OCI-M1 (cell line): ENCODE results near the gene ADGRG1.

Experiments
- DNase-seq: peaks from one replicate; lab custom pipeline; 2025; lab: John Stamatoyannopoulos, UW

The ADGRG1 gene

DNA sequence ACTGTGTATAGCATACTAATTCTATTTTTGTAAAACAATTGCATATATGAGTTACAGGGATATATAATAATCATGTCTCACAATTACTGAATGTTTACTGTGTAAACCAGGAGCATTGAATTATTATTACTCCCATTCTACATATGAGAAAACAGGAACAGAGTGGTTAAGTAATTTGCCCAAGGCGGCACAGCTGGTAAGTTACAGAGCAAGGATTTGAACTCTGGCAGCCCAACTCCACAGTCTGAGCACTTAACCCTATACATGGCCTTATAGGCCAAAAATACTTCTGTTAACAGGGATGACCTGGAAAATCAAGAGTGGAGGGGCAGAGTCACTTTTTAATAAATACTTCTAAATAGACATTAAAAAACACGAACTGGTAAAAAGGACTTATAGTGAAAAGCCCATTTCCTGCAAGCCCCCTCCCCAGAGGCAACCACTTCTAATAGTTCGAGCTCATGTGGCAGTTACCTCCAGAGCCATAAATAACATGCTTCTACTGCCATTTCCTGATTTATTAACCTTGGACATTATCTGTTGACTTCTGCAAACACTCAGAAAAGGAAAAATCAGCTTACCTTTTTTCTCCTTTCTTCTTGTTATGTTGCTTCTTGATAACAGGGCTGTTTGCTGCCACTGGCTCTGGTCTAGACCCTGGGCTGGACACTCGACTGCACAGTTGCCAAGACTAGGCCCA is 22.1 kb upstream of the ADGRG1 start:
- no peak for DNase-seq

DNA sequence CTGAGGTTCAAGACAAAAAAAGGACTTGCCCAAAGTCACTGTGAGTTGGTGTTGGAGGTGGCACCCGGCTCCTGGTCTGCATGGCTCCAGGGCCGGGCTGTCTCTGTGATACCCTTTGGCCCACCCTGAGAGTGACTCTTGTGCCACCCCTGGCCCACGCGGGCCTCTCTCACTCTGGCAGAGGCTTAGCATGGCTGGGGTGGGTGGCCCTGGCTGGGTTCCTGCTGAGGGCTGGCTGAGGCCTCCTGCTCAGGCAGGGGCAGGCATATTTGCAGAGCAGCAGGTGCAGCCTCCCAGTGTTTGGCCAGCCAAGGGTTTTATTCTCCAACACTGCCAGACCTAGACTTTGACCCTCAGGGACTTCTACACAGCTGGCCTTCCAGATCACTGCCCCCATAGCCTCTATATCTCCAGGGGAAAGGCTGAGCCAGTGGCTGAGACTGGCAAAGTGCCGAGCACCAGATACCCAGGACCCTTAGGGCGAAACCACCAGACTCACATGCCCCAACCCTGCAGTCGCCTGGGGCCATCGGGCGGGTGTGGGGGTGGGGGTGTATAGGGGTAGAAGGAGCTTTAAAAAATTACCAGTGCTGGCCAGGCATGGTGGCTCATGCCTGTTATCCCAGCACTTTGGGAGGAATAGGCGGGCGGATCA is 21.5 kb upstream of the ADGRG1 start:
- DNase-seq, result no peak

DNA sequence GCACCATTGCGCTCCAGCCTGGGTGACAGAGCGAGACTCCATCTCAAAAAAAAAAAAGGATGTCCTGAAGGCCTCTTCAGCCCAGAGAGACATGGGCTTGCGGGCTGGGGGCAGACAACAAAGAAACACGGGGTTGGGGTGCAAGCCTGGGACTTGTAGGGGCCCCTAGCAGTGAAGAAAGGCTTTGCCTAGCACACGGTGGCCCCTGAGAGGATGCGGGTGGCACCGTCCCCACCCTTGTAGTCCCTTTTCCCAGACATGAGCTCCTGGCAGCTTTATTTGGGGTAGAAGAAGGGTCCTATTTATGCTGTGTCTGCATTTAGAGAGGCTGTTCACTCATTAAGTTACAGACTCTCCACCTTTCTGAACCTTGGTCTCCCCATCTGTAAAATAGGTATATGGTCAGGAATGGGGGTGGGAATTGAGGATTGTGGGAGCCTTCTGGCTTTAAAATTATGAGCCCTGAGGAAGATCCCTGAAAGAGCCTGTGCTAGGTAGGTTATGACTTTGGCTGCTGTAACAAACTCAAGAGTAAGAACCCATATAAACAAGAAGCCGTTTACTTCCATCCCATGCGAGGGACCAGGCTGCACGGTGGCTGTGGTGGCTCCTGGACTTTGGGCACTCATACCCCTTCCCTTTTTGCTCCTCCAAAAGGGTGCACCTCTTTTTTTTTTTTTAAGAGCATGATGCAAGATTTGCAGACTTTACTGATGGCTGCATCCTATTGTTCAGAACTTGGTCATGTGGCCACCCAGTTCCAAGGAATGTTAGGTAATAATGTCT is 20.6 kb upstream of the ADGRG1 start:
- DNase-seq, result no peak

- DNase-seq, result no peak
Measured at GRCh38 chr16:57608462-57609113, 19.8 kb upstream of the ADGRG1 start.

GRCh38 chr16:57609541-57610401 is 18.7 kb upstream of the ADGRG1 start:
- DNase-seq, result peak; percentile 11

DNA sequence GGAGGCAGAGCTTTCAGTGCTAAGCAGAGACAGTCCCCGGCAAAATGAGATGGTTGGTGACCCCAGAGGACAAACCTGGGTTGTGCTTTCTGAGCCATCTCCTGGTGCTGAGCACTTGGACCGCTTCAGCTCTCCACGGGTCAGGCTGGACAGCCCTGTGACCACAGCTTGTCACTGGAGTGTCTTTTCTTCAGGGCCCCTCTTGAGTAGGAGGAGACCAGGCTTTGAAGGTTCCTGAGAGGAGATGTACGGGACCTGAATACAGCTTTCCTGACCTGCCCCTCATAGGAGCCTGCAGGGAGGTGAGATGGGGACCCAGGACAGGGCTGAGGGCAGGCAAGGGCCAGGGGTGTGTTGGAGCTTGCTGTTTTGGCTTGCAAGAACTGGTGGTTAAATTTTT is 17.8 kb upstream of the ADGRG1 start:
- no peak for DNase-seq

DNA sequence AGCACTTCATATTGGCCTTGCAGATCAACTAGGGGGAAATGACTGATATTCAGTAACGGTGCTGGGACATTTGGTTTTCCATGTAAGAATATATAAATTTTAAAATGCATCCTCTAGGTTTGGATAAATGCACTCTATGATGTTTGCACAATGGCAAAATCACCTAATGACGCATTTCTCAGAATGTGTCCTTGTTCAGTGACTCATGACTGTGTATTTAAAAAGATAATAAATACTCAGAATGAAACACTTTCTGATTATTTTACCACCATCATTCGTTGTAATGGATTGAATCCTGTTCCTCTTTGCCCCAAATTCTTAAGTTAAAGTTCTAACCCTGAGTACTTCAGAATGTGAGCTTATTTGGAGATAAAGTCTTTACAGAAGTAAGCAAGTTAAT is 17.2 kb upstream of the ADGRG1 start:
- no peak for DNase-seq

- DNase-seq, result no peak
Measured at GRCh38 chr16:57611706-57612105, 16.7 kb upstream of the ADGRG1 start.

DNA sequence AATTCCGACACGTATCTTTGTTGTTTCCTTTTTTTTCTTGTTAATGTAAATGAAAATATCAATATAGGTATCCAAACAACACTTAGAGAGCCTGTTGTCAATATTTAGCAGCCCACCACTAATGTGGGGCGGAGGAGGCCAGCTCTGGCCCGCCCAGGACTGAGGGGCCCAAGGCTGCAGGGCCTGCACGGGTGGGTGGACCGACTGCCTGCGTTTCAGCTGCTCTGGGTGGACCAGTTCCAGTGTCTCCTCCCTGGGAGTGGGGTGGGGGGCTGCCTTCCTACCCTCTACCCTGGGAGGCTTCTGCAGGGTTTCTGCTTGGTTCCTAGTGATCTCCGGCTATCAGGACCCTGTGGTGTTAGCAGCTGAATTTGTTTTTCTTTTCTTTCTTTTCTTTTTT is 15.9 kb upstream of the ADGRG1 start:
- DNase-seq, result no peak

DNA sequence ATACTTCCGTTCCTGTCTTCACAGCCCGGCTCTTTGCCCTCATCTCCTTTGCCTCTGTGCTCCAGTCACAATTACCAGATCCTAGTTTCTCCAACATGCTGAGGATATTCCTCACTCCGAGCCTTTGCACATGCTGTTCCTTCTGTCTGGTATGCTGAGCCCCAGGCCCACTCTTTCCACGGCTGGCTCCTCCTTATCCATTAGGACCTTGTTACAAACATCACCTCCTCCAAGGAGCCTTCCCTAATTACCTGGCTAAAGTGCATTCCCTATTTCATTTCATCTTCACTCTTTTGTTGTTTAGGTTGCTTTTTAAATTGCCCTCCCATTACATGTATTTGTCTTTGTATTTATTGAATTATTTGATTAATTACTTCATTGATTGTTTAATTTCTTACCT is 14.9 kb upstream of the ADGRG1 start:
- DNase-seq, result no peak

DNA sequence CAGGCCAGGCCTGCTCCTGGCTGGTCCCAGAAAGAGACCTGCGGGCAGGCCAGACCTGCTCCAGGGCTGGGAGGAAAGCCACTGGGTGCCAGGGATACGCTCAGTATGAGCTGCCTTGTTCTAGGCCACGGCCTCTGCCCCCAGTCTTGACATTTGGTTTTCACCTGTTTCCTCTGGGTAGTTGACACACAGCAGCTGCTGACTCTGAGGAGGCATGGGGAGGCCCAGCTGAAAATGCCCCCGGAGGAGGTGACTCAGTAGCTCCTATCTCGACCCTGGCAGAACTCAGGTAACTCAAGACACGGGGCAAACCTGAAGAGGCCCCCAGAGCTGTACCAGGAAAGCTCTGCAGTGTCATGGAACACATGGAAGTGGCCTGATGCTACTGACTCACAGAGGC is 13.9 kb upstream of the ADGRG1 start:
- no peak for DNase-seq

GRCh38 chr16:57614944-57615343 is 13.5 kb upstream of the ADGRG1 start:
- no peak for DNase-seq

- DNase-seq, result no peak
Measured at GRCh38 chr16:57615813-57616212, 12.6 kb upstream of the ADGRG1 start.

DNA sequence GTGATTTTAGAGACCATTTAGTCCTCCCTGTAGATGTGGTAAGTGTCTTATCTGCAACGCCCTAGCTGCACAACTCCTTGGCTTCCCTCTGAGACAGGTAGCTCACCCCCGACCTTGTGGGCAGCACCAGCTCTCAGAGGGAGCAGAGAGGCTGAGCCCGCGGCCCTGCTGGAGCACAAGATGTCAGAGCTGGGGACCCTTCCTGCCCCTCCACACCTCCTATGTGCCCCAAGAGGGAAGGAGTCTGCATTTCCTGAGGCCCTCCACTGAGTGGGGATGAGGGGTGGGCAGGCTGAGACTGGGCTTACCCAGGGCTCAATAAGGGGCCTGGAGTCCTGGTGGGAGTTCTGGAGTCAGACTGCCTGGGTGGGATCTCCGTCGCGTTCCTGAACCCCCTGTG is 12.2 kb upstream of the ADGRG1 start:
- no peak for DNase-seq

DNA sequence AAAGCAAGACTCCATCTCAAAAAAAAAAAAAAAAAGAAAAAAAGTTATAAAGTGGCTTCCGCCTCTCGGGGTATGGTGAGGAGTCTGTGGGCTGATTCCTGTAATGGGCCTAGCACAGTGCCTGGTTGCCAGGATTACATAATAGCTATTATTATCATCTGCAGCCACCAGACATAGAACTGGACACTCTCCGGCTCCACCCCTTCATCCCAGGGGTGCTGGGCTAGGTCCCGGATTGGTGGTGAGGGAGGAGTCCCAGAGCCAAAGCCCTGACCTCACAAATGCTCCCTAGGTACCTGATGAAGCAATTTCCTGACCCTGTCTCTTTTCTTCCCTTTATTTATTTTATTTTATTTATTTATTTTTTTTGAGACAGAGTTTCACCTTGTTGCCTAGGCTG is 11.6 kb upstream of the ADGRG1 start:
- no peak for DNase-seq

- DNase-seq, result no peak
Measured at GRCh38 chr16:57617604-57618111, 10.8 kb upstream of the ADGRG1 start.

DNA sequence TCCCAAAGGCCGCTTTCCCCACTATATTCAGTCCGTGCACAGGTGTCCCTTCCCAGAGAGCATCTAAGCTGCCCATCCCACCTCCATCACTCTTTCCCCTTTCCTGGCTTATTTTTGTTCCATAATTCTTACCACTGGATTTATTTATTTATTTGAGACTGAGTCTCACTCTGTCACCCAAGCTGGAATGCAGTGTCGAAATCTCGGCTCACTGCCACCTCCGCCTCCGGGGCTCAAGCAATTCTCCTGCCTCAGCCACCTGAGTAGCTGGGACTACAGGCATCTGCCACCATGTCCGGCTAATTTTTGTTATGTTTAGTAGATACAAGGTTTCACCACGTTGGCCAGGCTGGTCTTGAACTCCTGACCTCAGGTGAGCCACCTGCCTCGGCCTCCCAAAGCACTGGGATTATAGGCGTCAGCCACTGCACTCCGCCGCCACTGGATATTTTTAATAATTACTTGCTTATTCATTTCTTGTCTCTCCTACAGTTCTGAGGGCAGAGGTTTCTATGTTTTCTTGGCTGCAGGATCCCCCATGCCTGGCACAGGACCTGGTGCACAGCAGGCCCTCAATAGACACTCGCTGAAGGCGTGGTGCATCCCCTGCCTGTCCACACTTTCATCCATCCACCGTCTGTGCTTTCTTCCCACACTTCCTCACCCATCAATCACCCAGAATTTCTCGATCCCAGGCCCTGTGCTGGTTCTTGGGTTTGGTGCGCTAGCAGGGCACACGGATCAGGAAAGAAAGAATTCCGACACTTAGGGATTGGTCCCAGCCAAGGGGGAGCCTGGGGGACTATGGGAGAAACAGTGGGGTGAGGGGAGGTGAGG is 9.9 kb upstream of the ADGRG1 start:
- DNase-seq, result no peak

GRCh38 chr16:57619133-57619605 is 9.3 kb upstream of the ADGRG1 start:
- no peak for DNase-seq

DNA sequence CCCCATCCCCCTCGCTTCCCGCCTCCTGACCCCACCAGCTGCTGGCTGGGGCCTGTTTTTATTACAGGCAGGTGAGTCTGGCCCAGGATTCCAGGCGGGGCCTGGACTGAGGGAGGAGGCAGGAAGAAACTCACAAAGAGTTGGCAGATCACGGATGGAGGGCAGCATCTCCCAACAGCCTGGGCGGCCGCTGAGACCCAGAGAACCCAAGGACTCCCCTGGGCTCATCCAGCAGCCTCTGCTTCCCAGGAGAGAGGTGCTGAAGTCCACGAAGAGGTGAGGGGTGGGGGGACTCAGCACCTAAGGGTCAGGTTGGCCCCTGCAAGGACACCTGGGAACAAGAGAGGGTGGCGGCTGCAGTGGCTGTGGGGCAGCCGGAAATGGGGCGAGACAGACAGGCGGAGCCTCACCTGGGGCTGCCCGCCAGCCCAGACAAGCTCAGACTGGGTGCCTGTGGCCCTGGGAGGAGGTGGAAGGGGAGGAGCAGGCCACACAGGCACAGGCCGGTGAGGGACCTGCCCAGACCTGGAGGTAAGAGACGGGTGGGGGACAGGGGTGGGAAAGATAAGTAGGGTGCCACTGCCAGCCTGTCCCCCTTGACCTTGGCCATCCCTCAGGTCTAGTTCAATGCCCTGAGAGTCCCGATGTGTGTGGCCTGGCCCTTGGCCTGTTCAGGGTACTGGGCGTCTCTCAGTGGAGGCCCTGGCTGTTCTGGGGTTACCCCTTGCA is 8.7 kb upstream of the ADGRG1 start:
- DNase-seq, result no peak
